Panc1 (cell line): Measurements from ENCODE around the gene PCIF1.
"Not testable (repeated sequence)": the region's sequence is repeated elsewhere in the genome, so short reads cannot be mapped to it uniquely, and the experiment has no call there.

Experiments
- CTCF ChIP-seq: fragments of 450-650 bp; IDR thresholded peaks from 2 replicates; pipeline ENCODE4 v1.5.1; 2017; ENCODE audit warnings: mild to moderate bottlenecking
- REST ChIP-seq, 2 experiments: IDR thresholded peaks; 2 replicates each; pipeline ENCODE4 v1.6.1; 2011 to 2012; ENCODE audit warnings: low read depth in 2 of 2, control low read depth in 1 of 2, low read length in 1 of 2, mild to moderate bottlenecking in 1 of 2, moderate library complexity in 1 of 2; ENCODE audit not compliant: insufficient read depth in 1 of 2
- TCF7L2 ChIP-seq: IDR thresholded peaks from 2 replicates; pipeline ENCODE4 v1.6.1; 2011; ENCODE audit warnings: mild to moderate bottlenecking, low read depth, low read length, inconsistent platforms

- not testable (repeated sequence) for TF ChIP-seq REST (IDR thresholded peaks at IDR 0.05; ENCODE audit: insufficient read depth in 1 of 2, low read depth in 2 of 2, low read length in 1 of 2); TCF7L2; CTCF
These were observed 54.3 kb downstream of the PCIF1 start for GRCh38 chr20:45988830-45989229.
